Esophagus mucosa (tissue), 1 donor: ENCODE data around the gene VN1R5. TPM values are rescaled to one million over a fixed set of nuclear protein-coding genes. Genes with fewer than 3 reads are reported as not detected.
"Not testable (repeated sequence)": the region's sequence is repeated elsewhere in the genome, so short reads cannot be mapped to it uniquely, and the experiment has no call there.

Experiments
- ATAC-seq: fragments of 200-7000 bp; cut with Tn5 transposase; one replicate; pipeline ENCODE4 v1.9.1; 2020
- total RNA-seq: library from RNA; stranded (reverse); gene quantifications from one replicate; pipeline ENCODE4 v1.2.4, GENCODE V29; 2023
- donor health status: DM: yes; HTN: yes; CAD: no.

Gene VN1R5
- total RNA-seq, 1 donor from 2014 or later = not detected

GRCh38 chr1:247274605-247275256 is 18.9 kb downstream of the VN1R5 start:
- ATAC-seq = no peak

- ATAC-seq = no peak
These were observed 21.3 kb downstream of the VN1R5 start for GRCh38 chr1:247277191-247277590.

GRCh38 chr1:247281001-247281574 is 25.2 kb downstream of the VN1R5 start:
- ATAC-seq = no peak

- no peak for ATAC-seq
These were observed 30.3 kb downstream of the VN1R5 start for GRCh38 chr1:247286134-247286670.

GRCh38 chr1:247287460-247287859 is 31.6 kb downstream of the VN1R5 start:
- no peak for ATAC-seq

GRCh38 chr1:247288341-247288740 is 32.5 kb downstream of the VN1R5 start:
- ATAC-seq = no peak

GRCh38 chr1:247289274-247289892 is 33.5 kb downstream of the VN1R5 start:
- ATAC-seq = not testable (repeated sequence)

GRCh38 chr1:247290576-247290975 is 34.7 kb downstream of the VN1R5 start:
- no peak for ATAC-seq

- no peak for ATAC-seq
These were observed 35.3 kb downstream of the VN1R5 start for GRCh38 chr1:247291161-247291560.

GRCh38 chr1:247291833-247292561 is 36.1 kb downstream of the VN1R5 start:
- no peak for ATAC-seq

GRCh38 chr1:247293047-247293446 is 37.2 kb downstream of the VN1R5 start:
- ATAC-seq = no peak

GRCh38 chr1:247294282-247294681 is 38.4 kb downstream of the VN1R5 start:
- no peak for ATAC-seq

GRCh38 chr1:247295274-247295684 is 39.4 kb downstream of the VN1R5 start:
- no peak for ATAC-seq

GRCh38 chr1:247295746-247296145 is 39.9 kb downstream of the VN1R5 start:
- no peak for ATAC-seq

- no peak for ATAC-seq
These were observed 40.8 kb downstream of the VN1R5 start for GRCh38 chr1:247296599-247297180.

- ATAC-seq = no peak
These were observed 41.6 kb downstream of the VN1R5 start for GRCh38 chr1:247297263-247298123.

- ATAC-seq = no peak
These were observed 42.2 kb downstream of the VN1R5 start for GRCh38 chr1:247298124-247298481.

- ATAC-seq = no peak
These were observed 42.8 kb downstream of the VN1R5 start for GRCh38 chr1:247298701-247299100.

- ATAC-seq = no peak
These were observed 44.0 kb downstream of the VN1R5 start for GRCh38 chr1:247299723-247300381.

- no peak for ATAC-seq
These were observed 44.8 kb downstream of the VN1R5 start for GRCh38 chr1:247300491-247301175.

- no peak for ATAC-seq
These were observed 45.3 kb downstream of the VN1R5 start for GRCh38 chr1:247301176-247301540.
